HL-60/S4 treated with phorbol 12-myristate 13-acetate at 8.2 ng/mL for 4 days and 3 days (cell line): ENCODE measurements around the gene YPEL4.

Source experiments
- in situ Hi-C: fragments of 300-500 bp; cut with MboI; formaldehyde crosslinking; loops from 2 replicates; pipeline ENCODE4 v1.15.0; 2022; ENCODE audit warnings: low sequenced_read_pairs

YPEL4 gene

DNA sequence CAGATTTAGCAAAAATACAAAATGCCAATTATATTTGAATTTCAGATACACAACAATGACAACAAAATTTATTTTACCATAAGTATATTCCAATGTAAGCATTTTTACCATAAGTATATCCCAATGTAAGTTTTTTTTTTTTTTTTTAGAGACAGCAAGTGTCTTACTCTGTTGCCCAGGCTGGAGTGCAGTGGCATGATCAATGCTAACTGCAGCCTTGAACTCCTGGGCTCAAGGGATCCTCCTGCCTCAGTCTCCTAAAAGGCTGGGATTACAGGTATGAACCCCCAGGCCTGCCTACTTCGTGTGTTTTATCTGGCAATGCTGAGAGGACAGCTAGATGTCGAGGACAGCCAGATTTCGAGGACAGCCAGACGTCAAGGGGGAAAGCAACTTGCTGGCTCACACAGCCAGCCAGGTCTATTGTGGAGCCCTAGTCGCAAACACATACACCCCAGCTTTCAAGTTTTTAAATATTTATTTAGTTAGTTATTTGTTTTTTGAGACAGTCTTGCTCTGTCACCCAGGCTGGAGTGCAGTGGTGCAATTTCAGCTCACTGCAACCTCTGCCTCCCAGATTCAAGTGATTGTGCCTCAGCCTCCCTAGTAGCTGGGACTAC lies 53.3 kb downstream of the YPEL4 start:
- in situ Hi-C loops = no loop called here
